AG08396 (cell line): ENCODE results near the gene ISG20.
A peak's percentile ranks its signal among the peaks of the same experiment; 100 is the strongest.

Source experiments
- DNase-seq: peaks from one replicate; pipeline ENCODE4 v3.0.0; 2012; ENCODE audit warnings: low spot score, mixed read lengths

ISG20 gene

DNA sequence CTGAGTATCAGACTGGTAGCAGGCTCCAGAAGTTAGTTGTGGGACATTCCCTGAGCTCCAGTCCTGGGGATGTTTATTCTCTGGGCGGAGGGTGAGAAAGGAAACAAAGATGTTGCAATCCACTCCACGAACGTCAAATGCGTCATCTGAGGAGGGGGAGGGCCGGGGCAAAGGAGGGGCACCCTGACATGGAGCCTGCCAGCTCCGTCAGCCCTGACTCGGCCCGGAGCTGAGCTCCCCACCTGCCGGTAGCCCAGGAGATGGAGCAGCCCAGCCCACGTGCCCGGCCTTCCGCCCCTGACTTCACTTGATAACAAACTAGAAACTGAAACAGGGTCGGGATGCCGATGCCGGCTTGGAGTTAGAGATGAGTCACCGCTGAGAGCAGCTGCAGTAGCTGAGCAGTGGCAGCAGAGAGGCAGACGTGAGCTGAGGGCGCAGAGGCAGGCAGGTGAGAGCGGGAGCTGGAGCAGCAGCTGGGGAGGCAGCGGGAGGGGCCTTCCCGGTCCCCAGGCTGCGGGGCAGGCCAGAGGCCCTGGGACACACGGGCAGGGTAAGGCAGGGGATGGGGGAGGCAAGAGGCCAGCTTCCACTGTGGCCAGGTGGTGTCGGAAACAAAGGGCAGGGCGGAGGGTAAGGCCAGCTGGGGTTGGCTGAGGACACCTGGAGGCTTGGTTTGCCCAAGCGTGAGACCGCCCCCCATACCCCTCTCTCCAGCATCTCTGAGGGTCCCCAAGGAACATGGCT lies at the start of gene ISG20:
Gene ISG20 (plus strand): TSS at position 391 of the 747 bp plus-strand sequence. CDS start 351 bp downstream, at position 742.
- DNase-seq = peak; percentile 95

- DNase-seq = no peak
Measured at GRCh38 chr15:88590759-88591158, 48.1 kb upstream of the ISG20 start.

GRCh38 chr15:88591384-88591783 lies 47.4 kb upstream of the ISG20 start:
- no peak for DNase-seq

- DNase-seq = no peak
Measured at GRCh38 chr15:88603885-88604284, 34.9 kb upstream of the ISG20 start.

GRCh38 chr15:88604381-88605188 lies 34.2 kb upstream of the ISG20 start:
- no peak for DNase-seq

DNA sequence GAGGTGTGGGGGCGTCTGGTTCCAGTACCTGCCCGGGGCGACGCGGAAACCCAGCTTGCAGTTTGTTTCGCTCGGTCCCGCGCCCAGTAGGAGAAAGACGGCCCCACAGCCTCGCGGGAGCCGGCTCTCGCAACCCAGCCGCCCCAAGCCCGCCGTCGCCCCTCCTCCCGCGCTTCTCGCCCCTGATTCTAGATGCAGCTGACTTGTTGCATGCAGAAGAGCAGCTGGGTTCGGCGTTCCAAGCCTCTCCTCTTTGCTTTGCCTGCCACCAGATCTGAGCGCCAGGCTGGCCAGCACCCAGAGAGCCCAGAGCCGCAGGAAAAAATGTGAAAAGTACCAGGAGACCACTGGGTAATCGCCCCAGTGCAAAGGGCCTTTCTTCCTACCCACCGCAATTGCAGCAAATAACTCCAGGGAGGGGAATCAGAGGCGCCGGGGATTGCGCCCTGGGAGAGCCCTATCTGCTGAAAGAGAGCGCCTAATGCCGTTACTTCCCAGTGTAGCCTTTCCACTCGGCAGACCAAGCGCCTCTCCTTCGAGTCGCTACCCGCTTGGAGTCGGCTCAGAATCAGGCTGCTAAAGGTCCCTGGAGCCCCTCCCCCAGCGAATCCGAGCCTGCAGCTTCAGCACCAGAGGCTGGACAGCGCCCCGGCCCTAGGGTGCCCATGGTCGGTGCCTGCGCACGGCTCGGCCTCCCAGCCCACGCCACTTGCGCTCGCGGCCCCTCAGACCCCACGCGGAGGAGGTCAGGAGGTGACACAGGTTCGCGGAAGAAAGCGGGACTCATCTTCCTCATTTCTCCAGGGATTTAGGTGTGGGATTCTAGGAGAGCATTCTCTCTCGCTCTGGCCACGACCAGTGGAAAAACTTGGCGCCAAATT lies 33.4 kb upstream of the ISG20 start:
- peak; percentile 61 for DNase-seq

DNA sequence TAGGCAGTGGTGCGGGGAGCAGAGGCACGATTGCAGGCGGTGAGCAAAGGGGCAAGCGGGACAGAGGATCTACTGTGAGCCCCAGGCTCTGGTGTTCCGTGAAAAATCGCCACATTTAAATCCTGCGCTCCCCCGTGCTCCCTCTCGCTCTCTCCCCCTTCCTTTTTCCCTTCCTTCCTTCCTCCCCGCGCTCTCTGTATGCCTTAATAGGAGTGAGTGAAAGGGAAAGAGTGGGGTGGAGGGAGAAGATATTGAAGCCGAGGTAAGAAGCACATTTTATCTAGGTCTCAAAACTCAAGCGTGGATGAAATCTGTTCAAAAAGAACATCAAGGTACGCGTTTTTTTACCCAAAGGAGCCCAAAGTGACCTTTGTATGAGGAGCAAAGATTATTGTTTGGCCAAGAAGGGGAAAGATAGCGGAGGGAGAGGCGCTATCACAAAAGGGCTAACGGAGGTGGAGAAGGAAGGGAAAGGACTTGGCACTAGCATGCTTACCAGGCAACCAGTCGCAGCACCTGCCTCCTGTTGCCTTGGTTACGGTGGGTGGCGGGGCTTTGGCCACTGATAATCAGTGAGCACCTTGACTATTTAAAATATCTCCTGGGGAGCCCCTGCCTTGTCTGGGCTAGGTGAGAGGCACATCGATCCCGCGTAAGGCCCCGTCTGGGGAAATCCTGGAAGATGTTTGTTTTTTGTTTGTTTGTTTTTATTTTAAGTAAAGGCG lies 32.6 kb upstream of the ISG20 start:
- DNase-seq = no peak

GRCh38 chr15:88607951-88608350 lies 30.9 kb upstream of the ISG20 start:
- DNase-seq = no peak

GRCh38 chr15:88608607-88609181 lies 30.1 kb upstream of the ISG20 start:
- no peak for DNase-seq

GRCh38 chr15:88609344-88610090 lies 29.3 kb upstream of the ISG20 start:
- no peak for DNase-seq

DNA sequence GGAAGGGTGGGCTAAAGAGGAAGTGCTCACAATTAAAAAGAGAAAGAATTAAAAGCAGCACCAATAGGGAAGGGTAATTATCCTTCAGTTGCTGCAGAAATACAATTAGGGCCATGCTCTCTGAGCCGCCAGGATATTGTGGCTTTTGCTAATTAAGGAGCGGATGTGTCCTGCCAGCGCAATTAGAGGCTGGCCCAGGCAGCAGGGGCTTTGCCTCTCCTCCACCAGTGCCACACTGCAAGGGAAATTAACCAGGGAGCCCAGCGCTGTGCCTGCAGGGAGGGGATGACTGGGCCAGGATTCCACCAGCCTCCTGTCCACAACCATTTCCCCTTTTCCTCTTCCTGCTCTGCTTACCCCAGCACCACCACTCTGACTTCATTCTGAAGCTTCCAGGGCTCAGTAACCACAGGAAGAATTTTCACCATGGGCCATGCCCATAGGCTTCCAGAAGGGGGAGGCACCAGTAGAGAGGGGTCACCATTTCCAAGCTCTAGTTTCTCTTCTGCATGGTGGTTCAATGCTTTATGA lies 28.1 kb upstream of the ISG20 start:
- DNase-seq = no peak

DNA sequence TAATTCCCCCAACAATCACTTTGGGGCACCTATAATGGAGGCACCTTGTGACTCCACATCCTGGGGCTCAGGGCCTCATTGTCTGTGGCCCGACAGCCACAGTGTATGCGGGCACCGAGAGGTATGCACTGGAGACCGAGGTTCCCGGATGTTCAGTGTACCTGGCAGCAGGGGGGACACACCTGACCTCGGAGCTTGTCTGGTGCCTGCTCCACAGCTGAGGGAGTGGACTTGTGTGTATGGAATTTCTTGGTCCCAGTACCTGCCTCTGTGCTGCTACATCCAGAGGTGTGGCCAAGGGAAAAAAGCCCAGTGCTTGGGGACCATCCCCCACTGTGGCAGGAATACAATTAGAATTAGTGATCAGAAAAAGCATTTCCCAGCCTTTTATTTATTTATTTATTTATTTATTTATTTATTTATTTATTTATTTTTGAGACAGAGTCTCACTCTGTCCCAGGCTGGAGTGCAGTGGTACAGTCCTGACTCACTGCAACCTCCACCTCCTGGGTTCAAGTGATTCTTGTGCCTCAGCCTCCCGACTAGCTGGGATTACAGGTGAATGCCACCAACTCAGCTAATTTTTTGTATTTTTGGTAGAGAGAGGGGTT lies 26.5 kb upstream of the ISG20 start:
- no peak for DNase-seq

GRCh38 chr15:88613074-88613944 lies 25.5 kb upstream of the ISG20 start:
- DNase-seq = peak; percentile 41

GRCh38 chr15:88615303-88616107 lies 23.3 kb upstream of the ISG20 start:
- no peak for DNase-seq

- no peak for DNase-seq
Measured at GRCh38 chr15:88616240-88616639, 22.6 kb upstream of the ISG20 start.

- no peak for DNase-seq
Measured at GRCh38 chr15:88617031-88617722, 21.6 kb upstream of the ISG20 start.

DNA sequence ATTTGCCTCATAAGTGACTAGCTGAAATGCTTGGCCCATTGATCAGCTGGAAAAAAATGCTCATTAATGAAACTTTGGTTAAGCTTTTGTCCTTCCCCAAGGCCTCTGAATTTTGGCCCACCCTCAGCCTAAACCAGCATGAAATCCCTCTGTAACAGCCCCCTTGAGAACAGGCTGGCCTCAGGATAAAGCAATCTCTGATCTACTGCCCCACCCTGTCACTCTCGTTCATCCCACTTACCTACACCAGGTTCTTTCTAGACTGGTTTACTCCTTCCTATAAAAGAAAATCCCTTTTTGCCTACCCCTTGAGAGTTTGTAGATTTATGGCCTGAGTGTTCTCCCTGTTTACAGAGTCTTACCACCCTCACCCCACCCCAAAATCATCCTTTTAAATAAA lies 21.0 kb upstream of the ISG20 start:
- no peak for DNase-seq
